HepG2 (cell line): Measurements from ENCODE around the gene NDRG3. TPM values are rescaled to one million over a fixed set of nuclear protein-coding genes. Genes with fewer than 3 reads are reported as not detected.
A peak's percentile ranks its signal among the peaks of the same experiment; 100 is the strongest.

Source experiments
- ARHGAP35 ChIP-seq: sonication (generic); formaldehyde crosslinking; IDR thresholded peaks from 2 replicates; pipeline ENCODE4 v1.9.0; 2022; ENCODE audit warnings: mild to moderate bottlenecking, inconsistent platforms, moderate library complexity, missing genetic modification reagents, borderline replicate concordance
- CENPT ChIP-seq: sonication (generic); formaldehyde crosslinking; IDR thresholded peaks from 2 replicates; pipeline ENCODE4 v1.8.0; 2022; ENCODE audit warnings: low read depth, mild to moderate bottlenecking, moderate library complexity, missing genetic modification reagents
- CHCHD3 ChIP-seq: sonication (generic); formaldehyde crosslinking; IDR thresholded peaks from 2 replicates; pipeline ENCODE4 v1.8.0; 2022; ENCODE audit warnings: mild to moderate bottlenecking, missing genetic modification reagents, moderate library complexity
- CHD2 ChIP-seq: IDR thresholded peaks from 2 replicates; pipeline ENCODE4 v1.6.1; 2011; ENCODE audit warnings: low read depth, low read length, improper control_type of control experiment
- CHD4 ChIP-seq: fragments of 200-600 bp; sonication (generic); IDR thresholded peaks from 2 replicates; pipeline ENCODE4 v1.7.0; 2017; ENCODE audit warnings: mild to moderate bottlenecking, low read length, borderline replicate concordance
- KDM4B ChIP-seq: sonication (generic); formaldehyde crosslinking; IDR thresholded peaks from 2 replicates; pipeline ENCODE4 v1.4.0; 2020; ENCODE audit warnings: missing genetic modification reagents
- KLF11 ChIP-seq: IDR thresholded peaks from 2 replicates; pipeline ENCODE4 v1.6.1; 2016; ENCODE audit warnings: missing compliant biosample characterization
- NCOA5 ChIP-seq: sonication (generic); formaldehyde crosslinking; IDR thresholded peaks from 2 replicates; pipeline ENCODE4 v1.4.0; 2020; ENCODE audit warnings: missing genetic modification reagents
- RFX3 ChIP-seq: IDR thresholded peaks from 2 replicates; pipeline ENCODE4 v1.6.1; 2016; ENCODE audit warnings: missing biosample characterization, missing genetic modification reagents
- SCMH1 ChIP-seq: sonication (generic); formaldehyde crosslinking; IDR thresholded peaks from 2 replicates; pipeline ENCODE4 v1.9.0; 2021; ENCODE audit warnings: missing genetic modification reagents, mild to moderate bottlenecking, borderline replicate concordance
- SP1 ChIP-seq, 2 experiments: fragments of 450-650 bp in 1 of 2; sonication (generic) in 1 of 2; formaldehyde crosslinking in 1 of 2; IDR thresholded peaks; 2 replicates each; pipeline versions ENCODE4 v1.4.0 to v1.6.1; 2016 to 2020; ENCODE audit warnings: missing genetic modification reagents in 1 of 2
- SP2 ChIP-seq: sonication (generic); formaldehyde crosslinking; IDR thresholded peaks from 2 replicates; pipeline ENCODE4 v1.5.1; 2020; ENCODE audit warnings: mild to moderate bottlenecking, missing genetic modification reagents
- ZKSCAN5 ChIP-seq: sonication (generic); formaldehyde crosslinking; IDR thresholded peaks from 2 replicates; pipeline ENCODE4 v1.5.1; 2020; ENCODE audit warnings: mild to moderate bottlenecking, missing genetic modification reagents
- ZMYM3 ChIP-seq: sonication (generic); formaldehyde crosslinking; IDR thresholded peaks from 2 replicates; pipeline ENCODE4 v1.5.1; 2020; ENCODE audit warnings: mild to moderate bottlenecking, missing genetic modification reagents
- ZNF264 ChIP-seq: sonication (generic); formaldehyde crosslinking; IDR thresholded peaks from 2 replicates; pipeline ENCODE4 v1.4.0; 2020; ENCODE audit warnings: missing genetic modification reagents
- ZNF446 ChIP-seq: sonication (generic); formaldehyde crosslinking; IDR thresholded peaks from 2 replicates; pipeline ENCODE4 v1.5.0; 2020; ENCODE audit warnings: mild to moderate bottlenecking, missing genetic modification reagents
- ZNF484 ChIP-seq: sonication (generic); formaldehyde crosslinking; IDR thresholded peaks from 2 replicates; pipeline ENCODE4 v1.5.1; 2020; ENCODE audit warnings: mild to moderate bottlenecking, low read depth, missing genetic modification reagents, borderline replicate concordance
- ZNF598 ChIP-seq: sonication (generic); formaldehyde crosslinking; IDR thresholded peaks from 2 replicates; pipeline ENCODE4 v1.5.1; 2020; ENCODE audit warnings: mild to moderate bottlenecking, missing genetic modification reagents, borderline replicate concordance
- ZNF652 ChIP-seq: IDR thresholded peaks from 2 replicates; pipeline ENCODE4 v1.6.1; 2016; ENCODE audit warnings: low read depth, borderline replicate concordance
- ZNF670 ChIP-seq: sonication (generic); formaldehyde crosslinking; IDR thresholded peaks from 2 replicates; pipeline ENCODE4 v1.8.0; 2022; ENCODE audit warnings: mild to moderate bottlenecking, missing genetic modification reagents, borderline replicate concordance
- ZNF772 ChIP-seq: sonication (generic); formaldehyde crosslinking; IDR thresholded peaks from 2 replicates; pipeline ENCODE4 v1.5.0; 2020; ENCODE audit warnings: mild to moderate bottlenecking, missing genetic modification reagents
- polyA plus RNA-seq, 8 experiments: library from polyadenylated mRNA; depleted of rRNA in 3 of 8; stranded (reverse) in 7 of 8; unstranded in 1 of 8; fragments of >200 nt; fragmentation: Illumina TruSeq in 4 of 8; extraction: Trizol in 4 of 8; gene quantifications; 2 replicates each; pipeline versions ENCODE4 v1.2.1 to v1.2.3, GENCODE V29; 2011 to 2016; ENCODE audit warnings: low read depth in 4 of 8, missing spikeins in 1 of 8, mixed read lengths in 1 of 8; ENCODE audit not compliant: insufficient read depth in 1 of 8
- total RNA-seq, 5 experiments: library from RNA; depleted of rRNA; stranded (reverse); fragments of >200 nt; fragmentation: Illumina TruSeq; extraction: Trizol; gene quantifications; 2 replicates each; pipeline ENCODE4 v1.2.3, GENCODE V29; 2016; ENCODE audit warnings: low read depth in 1 of 5
- TF ChIP-seq, protein P1 (sequence below): sonication (generic); formaldehyde crosslinking; conservative IDR thresholded peaks from 2 replicates; pipeline ENCODE4 v1.4.0; 2020; ENCODE audit warnings: missing genetic modification reagents
- TF ChIP-seq, protein P2 (sequence below): sonication (generic); IDR thresholded peaks from 2 replicates; pipeline ENCODE4 v1.6.1; 2016; ENCODE audit warnings: low read depth, borderline replicate concordance
- TF ChIP-seq, protein P3 (sequence below): IDR thresholded peaks from 2 replicates; pipeline ENCODE4 v1.6.1; 2016; ENCODE audit warnings: missing compliant biosample characterization, missing genetic modification reagents, borderline replicate concordance

The NDRG3 gene
- total and polyA plus RNA-seq, 2 of the 13 experiments (the other 11 are each of a cell fraction or from before 2014, with no cell fraction given) = 36.0 to 40.5 TPM

DNA sequence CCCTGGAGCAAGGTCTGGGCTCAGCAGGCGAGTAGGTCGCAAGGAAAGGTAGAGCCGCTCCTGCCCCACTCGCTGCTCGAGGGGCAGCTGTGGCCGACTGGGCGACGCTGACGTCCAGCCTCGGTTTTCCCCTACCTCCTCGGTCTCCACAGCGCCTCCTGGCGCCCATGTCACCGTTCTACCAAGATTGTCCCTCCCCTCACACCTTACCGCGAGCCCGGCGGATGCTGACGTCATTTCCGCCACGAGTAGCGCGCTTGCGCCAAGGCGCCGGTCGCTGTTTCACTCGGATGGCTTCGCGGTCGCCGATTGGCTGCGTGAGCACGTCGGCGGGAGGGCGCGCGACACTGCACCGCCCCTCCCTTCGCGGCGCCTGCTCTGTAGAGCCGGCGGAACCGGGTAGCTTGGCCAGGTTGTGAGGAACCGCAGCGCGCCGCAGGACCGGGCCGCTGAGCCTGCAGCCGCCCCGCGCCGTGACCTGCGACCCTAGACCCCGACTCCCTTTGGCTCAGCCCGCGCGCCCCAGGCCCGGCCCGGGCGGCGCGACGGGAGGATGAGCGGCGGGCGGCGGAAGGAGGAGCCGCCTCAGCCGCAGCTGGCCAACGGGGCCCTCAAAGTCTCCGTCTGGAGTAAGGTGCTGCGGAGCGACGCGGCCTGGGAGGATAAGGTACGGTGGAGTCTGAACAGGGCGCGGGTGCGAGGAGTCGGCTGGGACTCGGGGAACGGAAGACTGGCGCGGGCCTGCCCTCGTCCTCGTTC lies 140.3 kb downstream of the NDRG3 start, which contains the start of gene RAB5IF (continued):
- TF ChIP-seq, protein P1, sequence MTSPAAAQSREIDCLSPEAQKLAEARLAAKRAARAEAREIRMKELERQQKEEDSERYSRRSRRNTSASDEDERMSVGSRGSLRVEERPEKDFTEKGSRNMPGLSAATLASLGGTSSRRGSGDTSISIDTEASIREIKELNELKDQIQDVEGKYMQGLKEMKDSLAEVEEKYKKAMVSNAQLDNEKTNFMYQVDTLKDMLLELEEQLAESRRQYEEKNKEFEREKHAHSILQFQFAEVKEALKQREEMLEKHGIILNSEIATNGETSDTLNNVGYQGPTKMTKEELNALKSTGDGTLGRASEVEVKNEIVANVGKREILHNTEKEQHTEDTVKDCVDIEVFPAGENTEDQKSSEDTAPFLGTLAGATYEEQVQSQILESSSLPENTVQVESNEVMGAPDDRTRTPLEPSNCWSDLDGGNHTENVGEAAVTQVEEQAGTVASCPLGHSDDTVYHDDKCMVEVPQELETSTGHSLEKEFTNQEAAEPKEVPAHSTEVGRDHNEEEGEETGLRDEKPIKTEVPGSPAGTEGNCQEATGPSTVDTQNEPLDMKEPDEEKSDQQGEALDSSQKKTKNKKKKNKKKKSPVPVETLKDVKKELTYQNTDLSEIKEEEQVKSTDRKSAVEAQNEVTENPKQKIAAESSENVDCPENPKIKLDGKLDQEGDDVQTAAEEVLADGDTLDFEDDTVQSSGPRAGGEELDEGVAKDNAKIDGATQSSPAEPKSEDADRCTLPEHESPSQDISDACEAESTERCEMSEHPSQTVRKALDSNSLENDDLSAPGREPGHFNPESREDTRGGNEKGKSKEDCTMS (CRISPR knock-in tag) = no peak; the same call in 1 of the 2 replicates
- TF ChIP-seq SCMH1 (CRISPR knock-in tag) (no peak), KLF11 (peak; percentile 96), CHD2 (peak; percentile 81), KDM4B (peak; percentile 99), NCOA5 (CRISPR knock-in tag) (no peak), ZNF598 (CRISPR knock-in tag) (peak; percentile 92; the same call in 1 of the 2 replicates), ZNF772 (peak; percentile 89), RFX3 (CRISPR knock-in tag) (no peak), ZNF652 (CRISPR knock-in tag) (peak; percentile 49; the same call in 1 of the 2 replicates), ZNF670 (CRISPR knock-in tag) (peak; percentile 99), ZNF484 (no peak), ARHGAP35 (CRISPR knock-in tag) (peak; percentile 56), ZMYM3 (CRISPR knock-in tag) (peak; percentile 96), SP2 (peak; percentile 88), CHCHD3 (CRISPR knock-in tag) (peak; percentile 89; the same call in 1 of the 2 replicates), ZNF264 (CRISPR knock-in tag) (peak; percentile 91; the same call in 1 of the 2 replicates), CENPT (CRISPR knock-in tag) (peak; percentile 86), ZNF446 (CRISPR knock-in tag) (peak; percentile 92), SP1 (IDR thresholded peaks at IDR 0.05) (no peak), SP1 (CRISPR knock-in tag; IDR thresholded peaks at IDR 0.05) (peak; percentile 94), ZKSCAN5 (CRISPR knock-in tag) (peak; percentile 45; the same call in 1 of the 2 replicates), CHD4 (no peak)
- TF ChIP-seq, protein P2, sequence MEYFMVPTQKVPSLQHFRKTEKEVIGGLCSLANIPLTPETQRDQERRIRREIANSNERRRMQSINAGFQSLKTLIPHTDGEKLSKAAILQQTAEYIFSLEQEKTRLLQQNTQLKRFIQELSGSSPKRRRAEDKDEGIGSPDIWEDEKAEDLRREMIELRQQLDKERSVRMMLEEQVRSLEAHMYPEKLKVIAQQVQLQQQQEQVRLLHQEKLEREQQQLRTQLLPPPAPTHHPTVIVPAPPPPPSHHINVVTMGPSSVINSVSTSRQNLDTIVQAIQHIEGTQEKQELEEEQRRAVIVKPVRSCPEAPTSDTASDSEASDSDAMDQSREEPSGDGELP = peak; percentile 87; the same call in 1 of the 2 replicates
- TF ChIP-seq, protein P3, sequence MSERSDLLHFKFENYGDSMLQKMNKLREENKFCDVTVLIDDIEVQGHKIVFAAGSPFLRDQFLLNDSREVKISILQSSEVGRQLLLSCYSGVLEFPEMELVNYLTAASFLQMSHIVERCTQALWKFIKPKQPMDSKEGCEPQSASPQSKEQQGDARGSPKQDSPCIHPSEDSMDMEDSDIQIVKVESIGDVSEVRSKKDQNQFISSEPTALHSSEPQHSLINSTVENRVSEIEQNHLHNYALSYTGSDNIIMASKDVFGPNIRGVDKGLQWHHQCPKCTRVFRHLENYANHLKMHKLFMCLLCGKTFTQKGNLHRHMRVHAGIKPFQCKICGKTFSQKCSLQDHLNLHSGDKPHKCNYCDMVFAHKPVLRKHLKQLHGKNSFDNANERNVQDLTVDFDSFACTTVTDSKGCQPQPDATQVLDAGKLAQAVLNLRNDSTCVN = peak; percentile 83; the same call in 1 of the 2 replicates
